ENCODE results near the gene HMGCR.

HMGCR gene

DNA sequence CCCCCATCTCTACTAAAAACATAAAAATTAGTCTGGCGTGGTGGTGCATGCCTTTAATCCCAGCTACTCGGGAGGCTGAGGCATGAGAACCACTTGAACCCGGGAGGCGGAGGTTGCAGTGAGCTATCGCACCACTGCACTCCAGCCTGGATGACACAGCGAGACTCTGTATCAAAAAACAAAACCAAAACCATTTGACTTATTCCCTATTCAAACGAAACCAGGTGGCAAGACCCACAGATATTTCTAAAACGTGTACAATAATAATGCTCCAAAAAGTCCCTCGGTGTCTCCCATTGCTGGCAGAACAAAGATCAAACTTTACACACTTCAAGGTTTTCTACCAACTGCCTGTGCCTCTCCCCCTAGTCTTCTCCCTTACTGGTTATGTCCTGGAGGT, 29.8 kb downstream of the HMGCR start:
- Histone ChIP-seq H3K27me3 (ENCODE audit: insufficient read depth, poor library complexity, severe bottlenecking) (no peaks in the 10 kb centered on the region), H3K4me3 (replicated peaks; ENCODE audit: insufficient read depth, low read length) (no peak overlapping the region), H3K27ac (replicated peaks) (no peak overlapping the region)
- no peak for TF ChIP-seq REST (IDR thresholded peaks at IDR 0.05; ENCODE audit: insufficient replicate concordance, low read depth)
- no peak for TF ChIP-seq SPI1 (IDR thresholded peaks at IDR 0.05; ENCODE audit: borderline replicate concordance, low read depth)
- no peak for TF ChIP-seq CTCF (IDR thresholded peaks at IDR 0.05; ENCODE audit: insufficient read depth, low read length)
- TF ChIP-seq GABPA (IDR thresholded peaks at IDR 0.05; ENCODE audit: low read depth) = no peak
- no peak for TF ChIP-seq POLR2AphosphoS5 (IDR thresholded peaks at IDR 0.05; ENCODE audit: low read depth)
- no peak for DNase-seq (ENCODE audit: low read depth in 1 of 2, low spot score in 1 of 2)

DNA sequence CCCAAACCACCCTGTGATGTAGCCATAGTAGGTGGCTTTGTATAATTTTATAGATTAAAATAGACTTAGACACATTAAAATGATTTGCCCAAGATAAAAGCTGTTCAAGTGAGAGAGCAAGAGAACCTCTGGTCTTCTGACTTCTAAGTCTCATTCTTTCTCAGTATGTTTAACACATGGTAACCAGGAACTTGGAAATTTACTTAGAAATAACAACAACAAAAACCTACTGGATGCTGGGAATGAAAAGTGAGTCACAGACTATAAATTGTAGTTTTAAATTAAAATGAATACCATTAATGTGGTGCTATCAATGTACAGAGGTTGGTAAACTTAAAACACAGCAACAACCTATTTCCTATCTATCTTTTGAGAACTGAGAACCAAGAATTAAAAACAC, 30.4 kb downstream of the HMGCR start:
- H3K27ac ChIP-seq (replicated peaks) = no peak overlapping the region
- no peak for TF ChIP-seq GABPA (IDR thresholded peaks at IDR 0.05; ENCODE audit: low read depth)
- no peak for TF ChIP-seq POLR2AphosphoS5 (IDR thresholded peaks at IDR 0.05; ENCODE audit: low read depth)
- no peak for TF ChIP-seq REST (IDR thresholded peaks at IDR 0.05; ENCODE audit: insufficient replicate concordance, low read depth)
- TF ChIP-seq CTCF (IDR thresholded peaks at IDR 0.05; ENCODE audit: insufficient read depth, low read length) = no peak
- TF ChIP-seq SPI1 (IDR thresholded peaks at IDR 0.05; ENCODE audit: borderline replicate concordance, low read depth) = no peak
- no peaks in the 10 kb centered on the region for H3K27me3 ChIP-seq (ENCODE audit: insufficient read depth, poor library complexity, severe bottlenecking)
- DNase-seq (ENCODE audit: low read depth in 1 of 2, low spot score in 1 of 2) = no peak
- H3K4me3 ChIP-seq (replicated peaks; ENCODE audit: insufficient read depth, low read length) = no peak overlapping the region

- no peak overlapping the region for H3K27ac ChIP-seq (replicated peaks)
- DNase-seq (ENCODE audit: low read depth in 1 of 2, low spot score in 1 of 2) = no peak
- H3K4me3 ChIP-seq (replicated peaks; ENCODE audit: insufficient read depth, low read length) = no peak overlapping the region
- no peaks in the 10 kb centered on the region for H3K27me3 ChIP-seq (ENCODE audit: insufficient read depth, poor library complexity, severe bottlenecking)
- TF ChIP-seq REST (IDR thresholded peaks at IDR 0.05; ENCODE audit: insufficient replicate concordance, low read depth) (no peak), SPI1 (IDR thresholded peaks at IDR 0.05; ENCODE audit: borderline replicate concordance, low read depth) (no peak), GABPA (IDR thresholded peaks at IDR 0.05; ENCODE audit: low read depth) (no peak), CTCF (IDR thresholded peaks at IDR 0.05; ENCODE audit: insufficient read depth, low read length) (no peak), POLR2AphosphoS5 (IDR thresholded peaks at IDR 0.05; ENCODE audit: low read depth) (no peak)
Measured at GRCh38 chr5:75368391-75368790, 31.4 kb downstream of the HMGCR start.
